Kidney tubule cell (primary cell): ENCODE measurements around the gene STAB2.
"Not testable (repeated sequence)": the region's sequence is repeated elsewhere in the genome, so short reads cannot be mapped to it uniquely, and the experiment has no call there.

Experiments
- DNase-seq: peaks from one replicate; pipeline ENCODE4 v3.0.0-alpha.2; 2018; ENCODE audit warnings: low spot score

The STAB2 gene

GRCh38 chr12:103809639-103810038, 222.6 kb downstream of the STAB2 start:
- DNase-seq, result not testable (repeated sequence)

GRCh38 chr12:103810111-103810510, 223.0 kb downstream of the STAB2 start:
- no peak for DNase-seq

GRCh38 chr12:103811791-103812190, 224.7 kb downstream of the STAB2 start:
- DNase-seq, result no peak

GRCh38 chr12:103812789-103813188, 225.7 kb downstream of the STAB2 start:
- DNase-seq, result no peak

- DNase-seq, result no peak
Observed at GRCh38 chr12:103813426-103813825, 226.4 kb downstream of the STAB2 start.

- no peak for DNase-seq
Observed at GRCh38 chr12:103813949-103814348, 226.9 kb downstream of the STAB2 start.

- peak; percentile 26 for DNase-seq
Observed at GRCh38 chr12:103814436-103814835, 227.4 kb downstream of the STAB2 start.
